SK-N-SH treated with all-trans-retinoic acid at 6 μM for 48 hours (cell line): ENCODE results near the gene USP14.

Experiments
- CREB5 ChIP-seq: fragments of 250-450 bp; sonication (Bioruptor Pico); IDR thresholded peaks from 2 replicates; pipeline ENCODE4 v1.5.1; 2020; ENCODE audit warnings: low read depth, mild to moderate bottlenecking, moderate library complexity
- PATZ1 ChIP-seq: fragments of 250-450 bp; sonication (Bioruptor Pico); IDR thresholded peaks from 2 replicates; pipeline ENCODE4 v1.8.0; 2020; ENCODE audit warnings: mild to moderate bottlenecking, moderate library complexity, borderline replicate concordance
- PPARA ChIP-seq: fragments of 250-450 bp; sonication (Bioruptor Pico); IDR thresholded peaks from 2 replicates; pipeline ENCODE4 v1.5.0; 2020; ENCODE audit warnings: mild to moderate bottlenecking, borderline replicate concordance
- TCF4 ChIP-seq: fragments of 250-450 bp; sonication (Bioruptor Pico); IDR thresholded peaks from 2 replicates; pipeline ENCODE4 v1.8.0; 2021; ENCODE audit warnings: mild to moderate bottlenecking, moderate library complexity, borderline replicate concordance
- ZNF70 ChIP-seq: fragments of 450-650 bp; formaldehyde crosslinking; IDR thresholded peaks from 2 replicates; pipeline ENCODE4 v1.5.0; 2020; ENCODE audit warnings: mild to moderate bottlenecking, moderate library complexity
- ZNF8 ChIP-seq: fragments of 450-650 bp; formaldehyde crosslinking; IDR thresholded peaks from 2 replicates; pipeline ENCODE4 v1.5.0; 2020; ENCODE audit warnings: mild to moderate bottlenecking, moderate library complexity

- no peak for TF ChIP-seq ZNF70 (CRISPR knock-in tag)
- TF ChIP-seq PPARA (CRISPR knock-in tag) = no peak
- no peak for TF ChIP-seq PATZ1 (CRISPR knock-in tag)
- TF ChIP-seq ZNF8 (CRISPR knock-in tag) = no peak
- TF ChIP-seq CREB5 (CRISPR knock-in tag) = no peak
- no peak for TF ChIP-seq TCF4
Measured at GRCh38 chr18:227374-227773, 69.0 kb downstream of the USP14 start.
